Mucosa of descending colon (tissue), 3 donors: ENCODE measurements around the gene UNC5B. TPM values are rescaled to one million over a fixed set of nuclear protein-coding genes. Genes with fewer than 3 reads are reported as not detected.
A peak's percentile ranks its signal among the peaks of the same experiment; 100 is the strongest.

Experiments
- ATAC-seq: fragments of 200-7000 bp; cut with Tn5 transposase; one replicate; pipeline ENCODE4 v1.9.1; 2020; ENCODE audit warnings: mild to moderate bottlenecking, moderate library complexity
- DNase-seq, 3 donors: peaks; one replicate each; pipeline ENCODE4 v3.0.0-alpha.2; 2020
- H3K36me3 ChIP-seq: fragments of 200-600 bp; one replicate; pipeline ENCODE4 v1.8.0; 2021; ENCODE audit warnings: low read depth, mild to moderate bottlenecking
- H3K4me1 ChIP-seq: fragments of 200-600 bp; one replicate; pipeline ENCODE4 v1.8.0; 2021; ENCODE audit warnings: low read depth, mild to moderate bottlenecking
- H3K4me3 ChIP-seq: fragments of 200-600 bp; one replicate; pipeline ENCODE4 v1.8.0; 2021; ENCODE audit warnings: mild to moderate bottlenecking
- H3K9me3 ChIP-seq: fragments of 200-600 bp; one replicate; pipeline ENCODE4 v1.8.0; 2021; ENCODE audit warnings: mild to moderate bottlenecking
- intact Hi-C, 2 donors: fragments of 100-400 bp; cut with DNase I in 1 of 2; cut with micrococcal nuclease in 1 of 2; formaldehyde crosslinking; loops; one replicate each; pipeline versions ENCODE4 v1.11.0 to v1.11.1; 2022; cut with DNase I, micrococcal nuclease
- total RNA-seq, 3 donors: library from RNA; stranded (reverse); fragmentation: NEBNext Ultra II Directional in 2 of 3; extraction: Animal tissue kit (Norgen Biotek cat#: 25700) in 2 of 3; gene quantifications; one replicate each; pipeline versions ENCODE4 v1.2.1 to v1.2.4, GENCODE V29; 2021 to 2023
- TF ChIP-seq, protein P1 (sequence below): fragments of 200-600 bp; IDR thresholded peaks from one replicate; pipeline ENCODE4 v1.8.0; 2022; ENCODE audit warnings: antibody characterized with exemption, mild to moderate bottlenecking
- donor health status: DM: no; HTN: no; CAD: no; lungs with moderate emphysema.
- donor health status: DM: no; HTN: no; CAD: no.
- donor health status: DM: no; HTN: yes; CAD: no.

The UNC5B gene
- total RNA-seq, 3 donors from 2014 or later, result 11.0 to 17.4 (median 11.4) TPM

DNA sequence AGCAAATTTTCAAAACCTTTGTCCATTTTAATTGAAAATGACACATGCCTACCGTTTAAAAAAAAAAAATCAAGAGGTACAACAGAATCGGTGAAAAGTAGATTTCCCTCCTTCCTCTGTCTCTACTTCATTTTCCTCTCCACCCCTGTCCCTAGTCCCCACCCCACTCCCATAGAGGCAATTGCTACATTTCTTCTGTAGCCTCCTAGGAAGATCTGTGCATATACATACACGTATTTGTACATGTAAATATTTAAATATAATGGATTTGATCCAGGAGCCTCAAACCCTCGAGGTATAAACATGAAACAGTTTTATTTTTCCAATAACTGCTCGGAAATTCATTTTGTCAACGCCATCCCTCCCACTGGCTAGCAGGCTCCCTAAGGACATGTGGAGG, 92.5 kb downstream of the UNC5B start:
- Histone ChIP-seq H3K4me3 (no peak overlapping the region), H3K4me1 (no peaks in the 10 kb centered on the region), H3K9me3 (no peaks in the 10 kb centered on the region), H3K36me3 (no peaks in the 10 kb centered on the region)
- TF ChIP-seq, protein P1, sequence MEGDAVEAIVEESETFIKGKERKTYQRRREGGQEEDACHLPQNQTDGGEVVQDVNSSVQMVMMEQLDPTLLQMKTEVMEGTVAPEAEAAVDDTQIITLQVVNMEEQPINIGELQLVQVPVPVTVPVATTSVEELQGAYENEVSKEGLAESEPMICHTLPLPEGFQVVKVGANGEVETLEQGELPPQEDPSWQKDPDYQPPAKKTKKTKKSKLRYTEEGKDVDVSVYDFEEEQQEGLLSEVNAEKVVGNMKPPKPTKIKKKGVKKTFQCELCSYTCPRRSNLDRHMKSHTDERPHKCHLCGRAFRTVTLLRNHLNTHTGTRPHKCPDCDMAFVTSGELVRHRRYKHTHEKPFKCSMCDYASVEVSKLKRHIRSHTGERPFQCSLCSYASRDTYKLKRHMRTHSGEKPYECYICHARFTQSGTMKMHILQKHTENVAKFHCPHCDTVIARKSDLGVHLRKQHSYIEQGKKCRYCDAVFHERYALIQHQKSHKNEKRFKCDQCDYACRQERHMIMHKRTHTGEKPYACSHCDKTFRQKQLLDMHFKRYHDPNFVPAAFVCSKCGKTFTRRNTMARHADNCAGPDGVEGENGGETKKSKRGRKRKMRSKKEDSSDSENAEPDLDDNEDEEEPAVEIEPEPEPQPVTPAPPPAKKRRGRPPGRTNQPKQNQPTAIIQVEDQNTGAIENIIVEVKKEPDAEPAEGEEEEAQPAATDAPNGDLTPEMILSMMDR, result no peak
- intact Hi-C loops, result no loop called here
- DNase-seq, result no peak
- ATAC-seq, result no peak

DNA sequence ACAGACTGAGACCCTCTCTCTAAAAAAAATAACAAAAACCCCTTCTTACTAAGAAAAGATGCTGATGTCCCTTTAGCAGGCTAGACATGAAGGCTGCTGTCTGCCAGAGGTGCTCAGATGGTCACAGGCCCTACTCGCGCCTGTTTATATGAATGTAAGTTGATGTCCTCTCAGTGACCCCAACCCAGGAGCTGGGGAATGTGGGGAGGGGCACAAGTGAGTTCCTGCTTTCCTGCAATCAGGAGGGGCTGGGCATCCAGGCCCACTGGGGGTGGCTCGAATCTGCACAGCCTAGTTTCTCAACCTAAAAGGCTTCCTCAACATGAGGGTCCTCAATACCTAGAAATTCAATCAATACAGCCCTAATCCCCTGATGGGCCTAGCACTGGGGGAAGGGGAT, 94.6 kb downstream of the UNC5B start:
- intact Hi-C loops, result no loop called here
- Histone ChIP-seq H3K4me3 (no peak overlapping the region), H3K9me3 (no peaks in the 10 kb centered on the region), H3K36me3 (no peaks in the 10 kb centered on the region), H3K4me1 (no peaks in the 10 kb centered on the region)
- TF ChIP-seq, protein P1, result no peak
- DNase-seq (no peak), ATAC-seq (no peak)

DNA sequence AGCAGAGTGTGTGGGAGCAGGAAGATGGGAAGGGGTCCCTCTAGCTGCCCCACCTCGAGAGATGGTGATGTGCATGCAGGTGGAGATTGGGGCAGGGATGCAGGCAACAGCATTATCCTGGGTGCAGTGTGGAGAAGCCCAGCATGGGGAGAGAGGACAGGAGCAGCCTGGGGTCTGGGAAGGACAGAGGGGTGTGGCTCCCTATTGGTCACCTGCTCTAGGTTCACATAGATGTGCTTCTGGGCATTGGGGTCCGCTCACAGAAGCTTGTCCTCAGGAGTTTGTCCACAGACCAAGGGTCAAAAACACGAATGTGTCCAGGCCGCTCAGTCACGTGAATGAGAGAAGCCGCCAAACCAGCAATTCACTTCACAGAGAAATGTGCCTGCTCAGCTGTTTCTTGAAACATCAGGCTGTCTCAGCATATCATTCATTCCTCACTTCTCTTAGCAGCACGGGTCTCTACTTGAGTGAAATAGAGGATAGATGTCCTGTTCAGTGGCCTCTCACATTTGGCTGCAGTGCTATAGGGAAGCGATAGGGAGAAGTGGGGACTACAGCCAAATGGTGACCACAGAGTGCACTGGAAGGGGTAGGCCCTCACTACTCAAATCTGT, 95.2 kb downstream of the UNC5B start:
- Histone ChIP-seq H3K4me3 (no peak overlapping the region), H3K9me3 (no peaks in the 10 kb centered on the region), H3K36me3 (no peaks in the 10 kb centered on the region), H3K4me1 (no peaks in the 10 kb centered on the region)
- DNase-seq (peak in 2 of 3 donors; percentile 11 to 34), ATAC-seq (peak; percentile 37)
- TF ChIP-seq, protein P1, result no peak
- intact Hi-C loops, result no loop called here

DNA sequence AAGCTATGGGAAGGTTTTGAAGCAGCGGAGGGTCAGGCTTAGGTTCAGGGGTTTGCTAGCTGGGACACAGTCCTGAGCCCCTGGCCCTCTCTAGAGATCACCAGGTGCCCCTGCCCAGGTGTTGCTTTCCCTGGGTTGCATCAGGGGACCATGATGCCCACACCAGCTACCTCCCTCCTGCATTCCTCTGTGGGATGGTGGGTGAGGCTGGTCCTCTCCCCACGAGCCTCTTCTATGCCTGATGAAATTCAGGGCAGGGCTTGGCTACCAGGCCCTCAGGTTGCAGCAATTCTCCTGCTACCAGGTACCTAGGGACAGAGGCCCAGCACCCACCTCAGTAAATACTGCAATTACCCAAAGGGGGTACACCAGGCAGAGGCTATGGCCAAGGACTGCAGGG, 95.9 kb downstream of the UNC5B start:
- Histone ChIP-seq H3K4me3 (no peak overlapping the region), H3K36me3 (no peaks in the 10 kb centered on the region), H3K9me3 (no peaks in the 10 kb centered on the region), H3K4me1 (no peaks in the 10 kb centered on the region)
- intact Hi-C loops, result no loop called here
- TF ChIP-seq, protein P1, result no peak
- DNase-seq (peak in 1 of 3 donors; percentile 16), ATAC-seq (no peak)

DNA sequence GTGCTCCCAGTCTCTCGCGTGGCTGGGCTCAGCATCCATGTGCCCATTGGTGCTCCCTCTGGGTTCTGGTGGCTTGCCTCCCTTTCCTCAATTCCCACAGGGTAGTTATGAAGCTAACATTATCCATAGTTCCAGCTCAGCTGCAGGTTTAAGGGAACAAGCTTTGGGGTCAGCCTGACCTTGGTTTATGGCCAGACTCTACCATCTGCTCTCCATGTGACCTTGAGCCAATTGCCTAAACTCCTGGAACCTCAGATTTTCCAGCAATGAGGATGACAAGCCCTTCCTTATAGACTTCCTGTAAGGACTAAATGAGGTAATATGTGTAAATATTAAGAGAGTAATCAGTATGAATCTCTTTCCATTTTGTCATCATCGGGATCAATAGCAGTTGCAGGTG, 96.6 kb downstream of the UNC5B start:
- Histone ChIP-seq H3K4me3 (no peak overlapping the region), H3K9me3 (no peaks in the 10 kb centered on the region), H3K4me1 (no peaks in the 10 kb centered on the region), H3K36me3 (no peaks in the 10 kb centered on the region)
- TF ChIP-seq, protein P1, result no peak
- DNase-seq (no peak), ATAC-seq (no peak)
- intact Hi-C loops, result no loop called here

DNA sequence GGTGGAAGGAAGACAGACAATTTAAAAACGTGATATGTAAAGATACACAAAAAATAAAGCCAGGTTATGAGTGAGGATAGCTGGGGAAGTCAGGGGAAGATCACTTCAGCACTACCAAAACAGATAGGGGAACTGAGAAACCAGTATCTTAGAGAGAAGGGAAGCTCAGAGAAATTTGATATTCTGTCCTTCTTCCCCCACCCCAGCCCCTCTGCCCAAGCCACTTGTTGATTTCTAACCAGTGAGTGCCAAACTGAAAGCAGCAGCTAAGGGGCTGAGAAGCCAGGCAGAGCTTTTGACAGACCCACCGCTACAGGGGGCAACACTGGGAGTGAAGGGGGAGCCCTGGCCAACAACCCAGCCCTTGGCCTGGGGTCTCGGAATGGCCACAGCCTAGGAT, 97.5 kb downstream of the UNC5B start:
- Histone ChIP-seq H3K9me3 (no peaks in the 10 kb centered on the region), H3K4me3 (no peak overlapping the region), H3K4me1 (no peaks in the 10 kb centered on the region), H3K36me3 (no peaks in the 10 kb centered on the region)
- intact Hi-C loops, result loop anchor here (10.0 kb wide), 2 partner anchors 265 to 395 kb away; no protein-coding TSS in a partner anchor
- ATAC-seq (no peak), DNase-seq (no peak)
- TF ChIP-seq, protein P1, result no peak
